OCI-M2 (cell line): Measurements from ENCODE around the gene SOWAHB.

ENCODE experiments used
- DNase-seq: peaks from one replicate; lab custom pipeline; 2025; ENCODE audit not compliant: unreplicated experiment; lab: John Stamatoyannopoulos, UW

Gene SOWAHB

DNA sequence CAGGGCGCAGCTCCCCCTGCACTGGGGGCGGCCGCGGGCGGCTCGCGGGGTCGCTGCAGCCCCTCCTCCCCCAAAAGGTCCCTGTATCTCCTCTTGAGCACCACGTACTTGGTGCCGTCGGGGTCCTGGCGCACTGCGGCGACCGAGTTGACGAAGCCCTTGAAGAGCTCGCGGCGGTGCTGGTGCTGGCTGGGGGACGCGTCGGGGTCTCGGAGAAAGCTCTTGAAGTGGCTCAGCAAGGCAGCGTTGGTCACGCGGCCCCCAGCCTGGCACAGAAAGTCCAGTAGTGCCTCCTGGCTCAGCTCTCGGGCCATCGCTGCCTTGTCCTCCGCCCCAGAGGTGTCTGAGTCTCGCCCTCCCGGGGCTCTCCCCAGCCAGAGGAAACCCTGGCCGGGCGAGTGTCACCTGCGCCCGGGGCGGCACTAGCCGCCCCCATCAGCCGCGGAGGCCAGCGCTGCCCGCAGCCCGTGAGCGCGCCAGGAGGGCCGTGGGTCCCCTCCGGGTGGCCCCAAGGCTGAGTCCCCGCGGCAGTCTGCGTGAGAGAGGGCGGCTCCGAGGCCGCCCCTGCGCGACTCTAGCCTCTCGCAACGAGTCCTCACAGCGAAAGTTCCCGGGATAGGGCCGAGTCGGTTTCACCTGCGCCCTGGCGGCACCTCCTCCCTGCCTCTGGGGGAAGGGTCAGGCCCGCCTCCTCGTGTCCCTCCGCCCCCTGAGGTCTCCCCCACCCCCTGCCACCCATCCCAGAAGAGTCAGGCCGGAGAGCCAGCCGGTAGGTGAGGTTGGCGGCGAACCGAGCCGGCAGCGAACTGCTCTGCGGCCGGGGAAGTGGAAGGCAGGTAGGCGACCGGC, at the start of gene SOWAHB:
SOWAHB (minus strand) TSS at position 609 of the 849 bp plus-strand sequence; CDS start at position 314, 295 bp downstream.
- no peak for DNase-seq

GRCh38 chr4:76947369-76947768, 49.4 kb upstream of the SOWAHB start:
- DNase-seq: peak; percentile 10

DNA sequence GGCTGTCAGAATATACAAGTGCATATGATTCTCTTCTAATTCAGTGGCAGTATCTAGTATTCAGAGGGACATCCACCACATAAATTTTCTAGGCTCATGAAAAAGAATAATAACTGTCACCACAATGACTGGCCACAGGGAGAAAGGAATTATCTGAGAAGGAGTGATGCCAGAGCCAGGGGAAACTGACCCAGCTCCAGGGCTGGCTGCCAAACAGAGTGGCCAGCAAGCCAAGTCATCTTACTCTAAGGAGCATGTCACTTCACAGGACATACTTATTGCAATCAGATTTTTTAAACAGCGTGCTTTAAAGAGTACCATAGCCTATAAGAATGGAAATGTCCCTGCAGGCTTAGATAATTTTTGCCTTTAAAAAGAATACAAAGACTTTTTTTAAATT, 45.8 kb upstream of the SOWAHB start:
- no peak for DNase-seq

- no peak for DNase-seq
These were observed 45.2 kb upstream of the SOWAHB start for GRCh38 chr4:76943129-76943620.

- DNase-seq: no peak
These were observed 41.2 kb upstream of the SOWAHB start for GRCh38 chr4:76939184-76939583.

GRCh38 chr4:76931576-76932276, 33.8 kb upstream of the SOWAHB start:
- no peak for DNase-seq

- DNase-seq: no peak
These were observed 33.1 kb upstream of the SOWAHB start for GRCh38 chr4:76931087-76931486.

GRCh38 chr4:76930685-76931084, 32.7 kb upstream of the SOWAHB start:
- no peak for DNase-seq

DNA sequence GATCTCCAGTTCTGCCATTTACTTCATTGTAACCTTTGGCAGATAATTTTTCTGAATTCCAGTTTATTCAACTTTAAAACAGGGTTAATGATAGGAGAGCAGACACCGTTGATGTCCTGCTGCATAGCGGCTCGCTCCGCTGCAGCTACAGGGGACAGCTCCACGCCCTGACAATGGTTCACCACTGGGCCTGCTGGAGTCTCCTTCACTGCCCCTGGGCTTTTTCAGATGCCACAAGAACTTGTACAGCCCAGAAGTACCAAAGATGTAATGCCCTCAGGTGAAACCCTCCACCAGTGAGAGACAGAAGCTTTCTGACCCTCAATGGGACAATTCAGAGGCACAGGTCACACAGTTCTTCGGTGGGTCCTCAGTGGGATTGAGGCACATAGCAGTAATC, 28.9 kb upstream of the SOWAHB start:
- no peak for DNase-seq

- DNase-seq: no peak
These were observed 25.8 kb upstream of the SOWAHB start for GRCh38 chr4:76923619-76924357.

GRCh38 chr4:76920715-76921114, 22.8 kb upstream of the SOWAHB start:
- no peak for DNase-seq

GRCh38 chr4:76909711-76910110, 11.8 kb upstream of the SOWAHB start:
- no peak for DNase-seq

- DNase-seq: no peak
These were observed 7.6 kb upstream of the SOWAHB start for GRCh38 chr4:76905521-76905920.

DNA sequence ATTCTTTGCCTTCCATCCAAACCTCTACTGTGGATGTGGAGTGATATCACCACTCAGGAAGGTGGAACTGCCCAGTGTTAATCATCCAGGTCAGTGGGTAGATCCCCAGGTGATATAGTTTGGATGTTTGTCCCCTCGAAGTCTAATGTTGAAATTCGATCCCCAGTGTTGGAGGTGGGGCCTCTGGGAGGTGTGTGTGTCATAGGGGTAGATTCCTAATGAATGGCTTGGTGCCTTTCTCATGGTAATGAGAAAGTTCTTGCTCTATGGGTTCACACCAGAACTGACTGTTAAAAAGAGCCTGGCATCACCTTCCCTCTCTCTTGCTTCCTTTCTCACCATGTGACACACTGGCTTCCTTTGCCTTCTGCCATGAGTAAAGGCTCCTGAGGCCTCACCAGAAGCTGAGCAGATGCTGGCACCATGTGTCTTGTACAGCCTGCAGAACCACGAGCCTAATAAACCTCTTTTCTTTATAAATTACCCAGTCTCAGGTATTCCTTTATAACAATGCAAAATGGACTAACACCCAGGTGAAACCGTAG, 6.8 kb upstream of the SOWAHB start:
- DNase-seq: no peak

DNA sequence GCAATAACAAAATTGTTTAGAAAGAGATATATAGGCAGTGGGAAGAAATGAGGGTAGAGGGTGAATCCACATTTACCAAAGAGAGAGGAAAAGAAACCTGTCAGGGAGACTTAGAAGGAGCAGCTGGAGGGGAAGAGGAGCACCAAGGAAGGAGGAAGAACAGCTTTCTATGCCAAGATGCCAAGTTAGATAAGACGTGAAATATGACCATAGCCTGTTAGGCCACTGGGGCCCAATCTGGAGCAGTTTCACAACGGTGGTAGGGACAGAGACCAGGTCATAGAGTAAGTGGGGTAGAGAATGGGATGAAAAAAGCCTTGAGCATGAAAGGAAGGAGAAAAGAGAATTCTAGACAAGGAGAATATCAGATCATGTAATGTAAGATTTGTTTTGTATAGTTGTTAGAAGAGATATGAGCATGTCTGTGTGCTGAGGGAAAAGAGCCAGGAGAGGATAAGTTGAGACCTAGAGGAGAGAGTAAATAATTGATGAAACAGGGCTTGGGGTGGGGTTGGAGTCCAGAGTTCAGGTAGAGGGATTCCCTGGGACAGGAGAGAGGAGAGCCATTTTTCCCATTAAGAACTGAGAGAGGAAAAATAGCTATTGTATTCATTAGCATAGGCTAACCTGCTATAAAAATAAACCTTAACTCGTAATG, 4.4 kb upstream of the SOWAHB start:
- no peak for DNase-seq

DNA sequence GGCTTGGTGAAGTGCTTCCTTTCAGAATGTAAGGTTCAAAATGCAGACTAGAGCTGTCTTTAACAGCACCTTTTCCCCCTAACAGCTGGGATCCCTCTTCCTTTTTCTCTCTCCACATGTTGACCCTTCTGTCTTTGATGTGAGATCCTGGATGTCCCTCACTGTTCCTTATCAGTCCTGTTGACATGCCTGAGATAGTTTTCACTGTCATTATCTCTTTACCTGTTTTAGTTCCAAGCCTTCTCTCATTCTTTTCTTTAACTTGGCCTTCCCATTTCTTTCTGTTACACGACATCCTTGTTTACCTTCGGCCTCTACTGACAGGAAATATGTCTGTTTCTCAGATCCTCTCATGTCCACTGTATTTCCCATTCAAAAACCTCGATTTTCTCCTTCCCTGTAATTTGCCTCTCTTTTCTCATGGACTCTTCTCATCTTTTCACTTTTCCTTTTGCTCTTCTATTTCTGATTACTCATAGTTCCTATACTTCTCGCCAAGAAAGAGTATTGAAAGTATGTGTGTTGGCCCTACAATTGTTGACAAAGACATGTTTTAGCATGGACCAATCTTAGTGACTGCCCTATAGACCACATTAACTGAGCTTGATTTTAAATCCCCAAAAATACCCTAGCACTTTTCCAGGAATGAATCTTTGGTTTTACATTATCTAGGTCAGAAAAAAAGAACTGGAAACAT, 1.2 kb upstream of the SOWAHB start:
- DNase-seq: no peak

DNA sequence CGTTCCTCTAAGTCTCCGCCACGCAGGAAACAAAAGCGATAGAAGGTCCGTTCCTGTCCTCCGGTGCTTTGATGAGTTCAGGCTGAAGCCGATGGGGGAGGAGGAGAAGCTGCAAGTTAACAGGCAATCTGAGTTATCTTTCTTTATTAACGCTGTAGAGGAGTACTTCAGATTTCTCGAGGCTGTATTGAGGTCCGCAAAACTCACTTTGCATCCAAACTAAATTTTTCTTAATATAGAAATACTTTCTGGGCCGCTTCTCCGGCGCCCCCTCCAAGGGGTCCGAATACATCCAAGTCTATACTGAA, 395 bp upstream of the SOWAHB start:
- no peak for DNase-seq

GRCh38 chr4:76896614-76897535, 1.1 kb downstream of the SOWAHB start:
- DNase-seq: no peak

- no peak for DNase-seq
These were observed 1.9 kb downstream of the SOWAHB start for GRCh38 chr4:76896048-76896447.
